H7 (cell line): ENCODE data around the gene COL4A2. TPM values are rescaled to one million over a fixed set of nuclear protein-coding genes. Genes with fewer than 3 reads are reported as not detected.
"Not testable (repeated sequence)": the region's sequence is repeated elsewhere in the genome, so short reads cannot be mapped to it uniquely, and the experiment has no call there.

Experiments used
- DNase-seq: peaks from one replicate; pipeline ENCODE4 v3.0.0; 2012
- H3K27me3 ChIP-seq: 2 replicates; pipeline ENCODE4 v1.6.0; 2011; ENCODE audit warnings: mild to moderate bottlenecking, low read length; ENCODE audit not compliant: control insufficient read depth, insufficient read depth
- H3K36me3 ChIP-seq: replicated peaks from 2 replicates; pipeline ENCODE4 v1.5.1; 2011; ENCODE audit warnings: low read length; ENCODE audit not compliant: control insufficient read depth, insufficient read depth
- H3K4me3 ChIP-seq: 2 replicates; pipeline ENCODE4 v1.5.1; 2011; ENCODE audit warnings: low read depth, mild to moderate bottlenecking, control low read depth, low read length, moderate library complexity; ENCODE audit not compliant: insufficient read depth
- total RNA-seq: library from RNA; depleted of rRNA; stranded (reverse); fragments of >200 nt; shearing (Covaris generic); gene quantifications from 2 replicates; pipeline ENCODE4 v1.2.3, GENCODE V29; 2014

COL4A2 gene
- total RNA-seq, 1 experiment from 2014 or later: 166 TPM

GRCh38 chr13:110313733-110314132 lies 6.6 kb downstream of the COL4A2 start:
- H3K27me3 ChIP-seq, H3K4me3 ChIP-seq, H3K36me3 ChIP-seq: not testable (repeated sequence)
- peak; percentile 26 for DNase-seq

- H3K36me3 ChIP-seq: peaks cover 7% of the 10 kb centered on the region
- H3K27me3 ChIP-seq: no peaks in the 10 kb centered on the region
- H3K4me3 ChIP-seq: no peak overlapping the region
- peak; percentile 22 for DNase-seq
These were observed 7.6 kb downstream of the COL4A2 start for GRCh38 chr13:110314516-110315245.

- peak; percentile 19 for DNase-seq
These were observed 9.1 kb downstream of the COL4A2 start for GRCh38 chr13:110316196-110316595.

GRCh38 chr13:110317093-110317492 lies 10.0 kb downstream of the COL4A2 start:
- H3K27me3 ChIP-seq: no peaks in the 10 kb centered on the region
- no peak for DNase-seq
- peaks cover 7% of the 10 kb centered on the region for H3K36me3 ChIP-seq
- H3K4me3 ChIP-seq: no peak overlapping the region

More at GRCh38 chr13:110316196-110316595, 9.1 kb downstream of the COL4A2 start:
- H3K27me3 ChIP-seq: no peaks in the 10 kb centered on the region
- H3K36me3 ChIP-seq: peaks cover 7% of the 10 kb centered on the region
- H3K4me3 ChIP-seq: no peak overlapping the region

- H3K27me3 ChIP-seq: no peaks in the 10 kb centered on the region
- peaks cover 7% of the 10 kb centered on the region for H3K36me3 ChIP-seq
- no peak for DNase-seq
- H3K4me3 ChIP-seq: no peak overlapping the region
These were observed 10.6 kb downstream of the COL4A2 start for GRCh38 chr13:110317496-110318195.

GRCh38 chr13:110318920-110319319 lies 11.8 kb downstream of the COL4A2 start:
- DNase-seq: peak; percentile 26
- no peak overlapping the region for H3K4me3 ChIP-seq
- peaks cover 7% of the 10 kb centered on the region for H3K36me3 ChIP-seq
- H3K27me3 ChIP-seq: no peaks in the 10 kb centered on the region

- H3K27me3 ChIP-seq: no peaks in the 10 kb centered on the region
- no peak for DNase-seq
- peaks cover 7% of the 10 kb centered on the region for H3K36me3 ChIP-seq
- H3K4me3 ChIP-seq: no peak overlapping the region
These were observed 12.3 kb downstream of the COL4A2 start for GRCh38 chr13:110319397-110319773.

- peak; percentile 55 for DNase-seq
- Histone ChIP-seq H3K4me3 (no peak overlapping the region), H3K36me3 (peaks cover 7% of the 10 kb centered on the region), H3K27me3 (no peaks in the 10 kb centered on the region)
These were observed 12.9 kb downstream of the COL4A2 start for GRCh38 chr13:110319774-110320509.

GRCh38 chr13:110320645-110321044 lies 13.6 kb downstream of the COL4A2 start:
- Histone ChIP-seq H3K27me3 (no peaks in the 10 kb centered on the region), H3K36me3 (peaks cover 7% of the 10 kb centered on the region), H3K4me3 (no peak overlapping the region)
- DNase-seq: no peak

- not testable (repeated sequence) for H3K4me3 ChIP-seq, DNase-seq, H3K27me3 ChIP-seq, H3K36me3 ChIP-seq
These were observed 14.5 kb downstream of the COL4A2 start for GRCh38 chr13:110321573-110321972.

- H3K27me3 ChIP-seq: no peaks in the 10 kb centered on the region
- H3K4me3 ChIP-seq: no peak overlapping the region
- no peaks in the 10 kb centered on the region for H3K36me3 ChIP-seq
- DNase-seq: peak; percentile 14
These were observed 15.2 kb downstream of the COL4A2 start for GRCh38 chr13:110322126-110322827.

- Histone ChIP-seq H3K36me3 (no peaks in the 10 kb centered on the region), H3K4me3 (no peak overlapping the region), H3K27me3 (no peaks in the 10 kb centered on the region)
- DNase-seq: no peak
These were observed 15.7 kb downstream of the COL4A2 start for GRCh38 chr13:110322828-110323171.

GRCh38 chr13:110323172-110323891 lies 16.2 kb downstream of the COL4A2 start:
- DNase-seq: peak; percentile 79

More at GRCh38 chr13:110323172-110323891, 16.2 kb downstream of the COL4A2 start:
- H3K4me3 ChIP-seq: no peak overlapping the region
- no peaks in the 10 kb centered on the region for H3K27me3 ChIP-seq
- no peaks in the 10 kb centered on the region for H3K36me3 ChIP-seq
